Body of pancreas (tissue), 4 donors: ENCODE data around the gene ERBB4. TPM values are rescaled to one million over a fixed set of nuclear protein-coding genes. Genes with fewer than 3 reads are reported as not detected.
A peak's percentile ranks its signal among the peaks of the same experiment; 100 is the strongest.

ENCODE experiments used
- ATAC-seq: fragments of 150-250 bp; one replicate; pipeline ENCODE4 v1.9.1; 2016
- DNase-seq, 4 donors: peaks; one replicate each; pipeline ENCODE4 v3.0.0-alpha.2; 2019
- H3K27ac ChIP-seq, 4 donors: fragments of 200-600 bp; sonication (generic); 1 replicate in 3 of 4; 2 replicates in 1 of 4; pipeline versions ENCODE4 v1.5.1 to v1.6.1; 2016 to 2019; ENCODE audit warnings: mild to moderate bottlenecking in 1 of 4, mixed read lengths in 1 of 4, moderate library complexity in 1 of 4
- H3K27me3 ChIP-seq, 2 donors: fragments of 200-600 bp; sonication (generic); one replicate each; pipeline ENCODE4 v1.6.0; 2016; ENCODE audit warnings: mild to moderate bottlenecking in 1 of 2
- H3K36me3 ChIP-seq, 2 donors: fragments of 200-600 bp; sonication (generic); replicated peaks in 1 of 2; 2 replicates each; pipeline ENCODE4 v1.5.1; 2016; ENCODE audit warnings: low read depth in 2 of 2; ENCODE audit not compliant: insufficient read depth in 1 of 2
- H3K4me1 ChIP-seq: fragments of 200-600 bp; sonication (generic); one replicate; pipeline ENCODE4 v1.6.0; 2016
- H3K4me3 ChIP-seq, 2 donors: fragments of 200-600 bp; sonication (generic); 1 replicate in 1 of 2; 2 replicates in 1 of 2; pipeline ENCODE4 v1.5.1; 2016 to 2019
- H3K9me3 ChIP-seq, 3 donors: fragments of 200-600 bp; sonication (generic); 1 replicate in 2 of 3; 2 replicates in 1 of 3; pipeline ENCODE4 v1.5.1; 2016
- CTCF ChIP-seq, 7 experiments: fragments of 450-650 bp in 4 of 7; fragments of 200-600 bp in 3 of 7; sonication (generic) in 3 of 7; IDR thresholded peaks; one replicate each; pipeline ENCODE4 v1.5.1; 2016 to 2019; ENCODE audit warnings: antibody characterized with exemption in 7 of 7
- POLR2A ChIP-seq, 3 donors: fragments of 450-650 bp; IDR thresholded peaks; one replicate each; pipeline ENCODE4 v1.6.1; 2016; ENCODE audit warnings: antibody characterized with exemption in 3 of 3, mild to moderate bottlenecking in 2 of 3
- WGBS, 2 donors: methylation state at CpG; one replicate each; pipeline ENCODE4 v1.1.5; 2017; 5-methylcytosine and 5-hydroxymethylcytosine counted together
- intact Hi-C: fragments of 100-400 bp; cut with DNase I; formaldehyde crosslinking; loops from one replicate; pipeline ENCODE4 v1.15.1; 2023
- total RNA-seq, 2 donors: library from RNA; depleted of rRNA; stranded (reverse); fragments of >200 nt; gene quantifications; one replicate each; pipeline ENCODE4 v1.1.0, GENCODE V29; 2016

Gene ERBB4
- total RNA-seq, 2 donors from 2014 or later, result 1.6 to 4.4 TPM

GRCh38 chr2:212451786-212452231, 86.8 kb downstream of the ERBB4 start:
- ATAC-seq, result peak; percentile 86
- intact Hi-C loops, result no loop called here
- H3K27ac ChIP-seq, result peak overlapping the region in 2 of 4 donors; percentile 36 to 63
- no peaks in the 10 kb centered on the region for H3K4me1 ChIP-seq
- H3K4me3 ChIP-seq, result no peak overlapping the region
- peak in 1 of 4 donors; percentile 14 for DNase-seq
- no peaks in the 10 kb centered on the region for H3K27me3 ChIP-seq
- H3K36me3 ChIP-seq, result no peaks in the 10 kb centered on the region
- 55 to 69% methylated on average over 1 of the region's 1 CpG for WGBS, 2 donors
- H3K9me3 ChIP-seq, result no peaks in the 10 kb centered on the region
- TF ChIP-seq POLR2A (IDR thresholded peaks at IDR 0.05) (no peak), CTCF (IDR thresholded peaks at IDR 0.05) (no peak)

- H3K27me3 ChIP-seq, result no peaks in the 10 kb centered on the region
- intact Hi-C loops, result no loop called here
- TF ChIP-seq CTCF (IDR thresholded peaks at IDR 0.05) (no peak), POLR2A (IDR thresholded peaks at IDR 0.05) (no peak)
- no peak for ATAC-seq
- DNase-seq, result no peak
- H3K9me3 ChIP-seq, result no peaks in the 10 kb centered on the region
- WGBS, 2 donors, result 76 to 97% methylated on average over 1 of the region's 1 CpG
- H3K4me3 ChIP-seq, result no peak overlapping the region
- H3K27ac ChIP-seq, result no peak overlapping the region
- H3K4me1 ChIP-seq, result no peaks in the 10 kb centered on the region
- H3K36me3 ChIP-seq, result no peaks in the 10 kb centered on the region
Observed at GRCh38 chr2:212448698-212449097, 89.9 kb downstream of the ERBB4 start.

GRCh38 chr2:212441821-212442220, 96.8 kb downstream of the ERBB4 start:
- H3K27ac ChIP-seq, result no peak overlapping the region
- intact Hi-C loops, result no loop called here
- TF ChIP-seq POLR2A (IDR thresholded peaks at IDR 0.05), result no peak
- no peak for TF ChIP-seq CTCF (IDR thresholded peaks at IDR 0.05)
- ATAC-seq, result no peak
- H3K4me3 ChIP-seq, result no peak overlapping the region
- DNase-seq, result no peak
- no peaks in the 10 kb centered on the region for H3K27me3 ChIP-seq
- WGBS, 2 donors, result 77 to 86% methylated on average over 4 of the region's 4 CpGs
- H3K9me3 ChIP-seq, result no peaks in the 10 kb centered on the region
- no peaks in the 10 kb centered on the region for H3K4me1 ChIP-seq
- H3K36me3 ChIP-seq, result no peaks in the 10 kb centered on the region

GRCh38 chr2:212441141-212441540, 97.5 kb downstream of the ERBB4 start:
- intact Hi-C loops, result no loop called here
- 70 to 88% methylated on average over 1 of the region's 1 CpG for WGBS, 2 donors
- H3K4me3 ChIP-seq, result no peak overlapping the region

More at GRCh38 chr2:212441141-212441540, 97.5 kb downstream of the ERBB4 start:
- no peak for TF ChIP-seq CTCF (IDR thresholded peaks at IDR 0.05)
- no peak for TF ChIP-seq POLR2A (IDR thresholded peaks at IDR 0.05)
- no peaks in the 10 kb centered on the region for H3K4me1 ChIP-seq
- H3K27ac ChIP-seq, result no peak overlapping the region
- H3K36me3 ChIP-seq, result no peaks in the 10 kb centered on the region
- ATAC-seq, result no peak
- DNase-seq, result no peak
- H3K9me3 ChIP-seq, result no peaks in the 10 kb centered on the region
- no peaks in the 10 kb centered on the region for H3K27me3 ChIP-seq
